Measurements from ENCODE around the gene SLC25A27. TPM values are rescaled to one million over a fixed set of nuclear protein-coding genes. Genes with fewer than 3 reads are reported as not detected.

Gene SLC25A27
- total and polyA plus RNA-seq, 2 donors (not counting 1 experiment from before 2014, with no cell fraction given) = 0.75 to 3.8 TPM

DNA sequence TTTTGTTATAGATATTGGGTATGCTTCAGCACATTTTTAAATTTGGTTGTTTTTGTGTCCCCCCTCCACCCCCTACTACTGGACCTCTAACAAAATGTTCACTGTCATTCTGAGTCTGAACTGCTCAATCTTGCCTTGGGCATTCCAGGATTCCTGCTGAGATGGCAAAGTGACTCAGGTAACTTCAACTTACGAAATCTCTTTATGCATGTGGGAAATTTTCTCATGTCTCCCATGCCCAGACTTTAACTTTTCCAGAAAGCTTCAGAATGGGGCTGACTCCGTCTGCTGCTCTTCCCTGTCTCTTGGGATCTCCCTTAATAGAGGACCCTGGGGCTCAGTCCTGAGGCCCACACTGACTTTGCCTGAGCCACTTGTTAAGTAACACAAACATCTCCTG is 14.1 kb upstream of the SLC25A27 start:
- WGBS (ENCODE audit: insufficient coverage) = 88% methylated on average over 2 of the region's 2 CpGs
- no peaks in the 10 kb centered on the region for H4K20me1 ChIP-seq (ENCODE audit: control insufficient read depth, insufficient read depth, low read length, poor library complexity, severe bottlenecking)
- no peak for ATAC-seq (ENCODE audit: low read depth)
- H3K27me3 ChIP-seq (replicated peaks in 1 of 4; ENCODE audit: control extremely low read depth in 1 of 4, control insufficient read depth in 3 of 4, insufficient read depth in 4 of 4, low read length in 3 of 4) = peaks cover 0 to 14% (median 8%) of the 10 kb centered on the region in 4 experiments
- DNase-seq = no peak
- peaks cover 0 to 4% of the 10 kb centered on the region in 2 donors for H3K4me1 ChIP-seq (ENCODE audit: control insufficient read depth in 2 of 2, insufficient read depth in 2 of 2, low read length in 2 of 2)
- H2AFZ ChIP-seq (ENCODE audit: insufficient read depth, low read depth, low read length, poor library complexity, severe bottlenecking) = no peak overlapping the region
- H3K4me2 ChIP-seq (replicated peaks; ENCODE audit: low read depth, low read length, poor library complexity, severe bottlenecking) = no peak overlapping the region
- H3K79me2 ChIP-seq (ENCODE audit: control insufficient read depth, insufficient read depth, low read length) = no peaks in the 10 kb centered on the region
- H3K9me3 ChIP-seq (ENCODE audit: control extremely low read depth in 1 of 3, control insufficient read depth in 2 of 3, insufficient read depth in 1 of 3, low read length in 2 of 3) = no peaks in the 10 kb centered on the region
- Mint-ChIP-seq H3K27me3 (peaks cover 28% of the 10 kb centered on the region), H3K4me1 (peaks cover 5% of the 10 kb centered on the region), H3K9me3 (ENCODE audit: insufficient read depth) (no peaks in the 10 kb centered on the region), H3K4me3 (no peak overlapping the region), H3K27ac (no peak overlapping the region)
- no peak overlapping the region for H3K27ac ChIP-seq (ENCODE audit: low read length in 2 of 2)
- H3K4me3 ChIP-seq (ENCODE audit: control extremely low read depth in 1 of 5, extremely low read depth in 1 of 5, insufficient read depth in 1 of 5, low read depth in 2 of 5, low read length in 4 of 5) = no peak overlapping the region
- no peak for TF ChIP-seq EZH2 (IDR thresholded peaks at IDR 0.05; ENCODE audit: borderline replicate concordance, insufficient read depth, low read depth, low read length, poor library complexity, severe bottlenecking)
- no peak for TF ChIP-seq CTCF (IDR thresholded peaks at IDR 0.05)
- H3K9ac ChIP-seq (ENCODE audit: low read length) = no peak overlapping the region
- intact Hi-C loops (cut with micrococcal nuclease) = no loop called here
- CTCF ChIA-PET = interaction anchor here (0.9 kb wide), 1 partner anchor 11 kb away, joined by 3 read pairs; no protein-coding TSS in a partner anchor
- H3K36me3 ChIP-seq (replicated peaks in 1 of 2; ENCODE audit: control extremely low read depth in 1 of 2, control insufficient read depth in 1 of 2, extremely low read depth in 1 of 2, insufficient read depth in 2 of 2, low read length in 1 of 2) = no peaks in the 10 kb centered on the region
- POLR2A ChIA-PET = no interaction called here

DNA sequence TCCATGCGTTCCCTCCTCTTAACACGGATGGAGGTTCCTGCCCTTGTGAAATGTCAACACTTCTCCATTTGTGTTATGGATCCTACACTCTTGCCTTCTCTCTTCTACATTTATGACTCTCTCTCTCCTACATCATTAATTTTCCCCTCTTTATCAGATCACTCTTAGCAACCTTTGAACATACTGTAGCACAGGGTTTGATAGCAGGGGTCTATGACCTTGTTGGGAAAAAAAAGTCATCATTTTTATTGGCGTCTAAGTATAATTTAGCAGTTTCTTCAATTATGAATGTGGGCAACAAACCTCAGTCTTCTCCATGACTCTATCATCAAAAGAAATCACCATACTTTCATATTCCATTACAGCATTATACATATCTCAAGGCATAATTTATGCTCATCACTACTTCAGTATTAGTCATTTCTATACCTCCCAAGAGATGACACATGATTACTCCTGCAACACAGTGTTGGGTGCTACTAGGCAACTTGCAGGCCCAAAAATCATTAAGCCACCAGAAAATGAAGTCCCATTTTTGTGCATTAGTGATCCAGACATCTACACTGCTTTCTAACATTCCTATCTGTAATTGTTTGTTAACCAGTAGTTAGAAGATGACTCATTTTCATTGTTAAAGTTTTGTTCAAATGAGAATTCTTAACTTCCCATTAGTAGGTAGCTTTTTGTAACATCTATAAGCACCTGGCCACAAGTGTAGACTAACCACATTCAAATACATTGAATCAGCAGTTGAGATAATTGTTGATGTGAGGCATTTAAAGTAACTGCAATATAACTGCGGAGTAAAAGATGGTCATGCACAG is 9.6 kb upstream of the SLC25A27 start:
- CTCF ChIA-PET = no interaction called here

More for the DNA sequence above, 9.6 kb upstream of the SLC25A27 start:
- 89% methylated on average over 2 of the region's 4 CpGs for WGBS (ENCODE audit: insufficient coverage)
- Histone ChIP-seq H3K9ac (ENCODE audit: low read length) (no peak overlapping the region), H2AFZ (ENCODE audit: insufficient read depth, low read depth, low read length, poor library complexity, severe bottlenecking) (no peak overlapping the region), H3K4me1 (ENCODE audit: control insufficient read depth in 2 of 2, insufficient read depth in 2 of 2, low read length in 2 of 2) (no peaks in the 10 kb centered on the region), H3K9me3 (ENCODE audit: control extremely low read depth in 1 of 3, control insufficient read depth in 2 of 3, insufficient read depth in 1 of 3, low read length in 2 of 3) (no peaks in the 10 kb centered on the region), H4K20me1 (ENCODE audit: control insufficient read depth, insufficient read depth, low read length, poor library complexity, severe bottlenecking) (no peaks in the 10 kb centered on the region), H3K36me3 (replicated peaks in 1 of 2; ENCODE audit: control extremely low read depth in 1 of 2, control insufficient read depth in 1 of 2, extremely low read depth in 1 of 2, insufficient read depth in 2 of 2, low read length in 1 of 2) (no peaks in the 10 kb centered on the region), H3K79me2 (ENCODE audit: control insufficient read depth, insufficient read depth, low read length) (no peaks in the 10 kb centered on the region), H3K4me3 (ENCODE audit: control extremely low read depth in 1 of 5, extremely low read depth in 1 of 5, insufficient read depth in 1 of 5, low read depth in 2 of 5, low read length in 4 of 5) (no peak overlapping the region), H3K4me2 (replicated peaks; ENCODE audit: low read depth, low read length, poor library complexity, severe bottlenecking) (no peak overlapping the region), H3K27me3 (replicated peaks in 1 of 4; ENCODE audit: control extremely low read depth in 1 of 4, control insufficient read depth in 3 of 4, insufficient read depth in 4 of 4, low read length in 3 of 4) (peaks cover 0 to 6% (median 2%) of the 10 kb centered on the region in 4 experiments), H3K27ac (ENCODE audit: low read length in 2 of 2) (no peak overlapping the region)
- POLR2A ChIA-PET = no interaction called here
- TF ChIP-seq CTCF (IDR thresholded peaks at IDR 0.05) (no peak), EZH2 (IDR thresholded peaks at IDR 0.05; ENCODE audit: borderline replicate concordance, insufficient read depth, low read depth, low read length, poor library complexity, severe bottlenecking) (no peak)
- intact Hi-C loops (cut with micrococcal nuclease) = no loop called here
- peaks cover 2% of the 10 kb centered on the region for H3K9me3 Mint-ChIP-seq (ENCODE audit: insufficient read depth)
- H3K27ac Mint-ChIP-seq = no peak overlapping the region
- no peaks in the 10 kb centered on the region for H3K4me1 Mint-ChIP-seq
- H3K4me3 Mint-ChIP-seq = no peak overlapping the region
- DNase-seq (no peak), ATAC-seq (ENCODE audit: low read depth) (no peak)
- H3K27me3 Mint-ChIP-seq = peaks cover 18% of the 10 kb centered on the region
